T-helper 1 cell treated with Interleukin-12 subunit alpha and Interleukin-12 subunit beta and Interleukin-4 antibody, amounts not matched to agents 30 ng/mL and 1 ng/mL, for 36 hours (primary cell): Measurements from ENCODE around the gene GAST. TPM values are rescaled to one million over a fixed set of nuclear protein-coding genes. Genes with fewer than 3 reads are reported as not detected.

Experiments used
- intact Hi-C: fragments of 100-400 bp; cut with micrococcal nuclease; formaldehyde crosslinking; loops from one replicate; pipeline ENCODE4 v1.15.1; 2024
- total RNA-seq: library from RNA; stranded (reverse); gene quantifications from 2 replicates; pipeline ENCODE4 v1.2.3, GENCODE V29; 2022

The GAST gene
- total RNA-seq, 1 donor from 2014 or later, result not detected

- intact Hi-C loops, result no loop called here
Observed at GRCh38 chr17:41705271-41705991, 6.7 kb upstream of the GAST start.

GRCh38 chr17:41707803-41708669 is 4.1 kb upstream of the GAST start:
- intact Hi-C loops, result no loop called here

GRCh38 chr17:41710472-41711090 is 1.6 kb upstream of the GAST start:
- intact Hi-C loops, result no loop called here

GRCh38 chr17:41717408-41718286 is 5.5 kb downstream of the GAST start:
- intact Hi-C loops, result no loop called here

- intact Hi-C loops, result no loop called here
Observed at GRCh38 chr17:41718287-41718645, 6.1 kb downstream of the GAST start.

- intact Hi-C loops, result no loop called here
Observed at GRCh38 chr17:41722231-41722630, 10.1 kb downstream of the GAST start.

- intact Hi-C loops, result no loop called here
Observed at GRCh38 chr17:41723801-41724475, 11.8 kb downstream of the GAST start.

- intact Hi-C loops, result no loop called here
Observed at GRCh38 chr17:41724476-41725050, 12.4 kb downstream of the GAST start.

GRCh38 chr17:41725134-41725533 is 13.0 kb downstream of the GAST start:
- intact Hi-C loops, result no loop called here

GRCh38 chr17:41728056-41728455 is 15.9 kb downstream of the GAST start:
- intact Hi-C loops, result no loop called here

- intact Hi-C loops, result no loop called here
Observed at GRCh38 chr17:41730479-41730878, 18.3 kb downstream of the GAST start.

- intact Hi-C loops, result no loop called here
Observed at GRCh38 chr17:41731836-41732235, 19.7 kb downstream of the GAST start.

GRCh38 chr17:41733348-41734138 is 21.4 kb downstream of the GAST start:
- intact Hi-C loops, result no loop called here

GRCh38 chr17:41734139-41734948 is 22.2 kb downstream of the GAST start, which contains the start of gene HAP1:
Gene HAP1, minus strand, starts transcription at chr17:41734643. Its CDS starts 9 bp downstream, at chr17:41734634.
- intact Hi-C loops, result no loop called here

GRCh38 chr17:41734949-41735313 is 22.8 kb downstream of the GAST start:
- intact Hi-C loops, result no loop called here

- intact Hi-C loops, result no loop called here
Observed at GRCh38 chr17:41735744-41736143, 23.6 kb downstream of the GAST start.

GRCh38 chr17:41736983-41737679 is 25.0 kb downstream of the GAST start:
- intact Hi-C loops, result no loop called here

- intact Hi-C loops, result loop anchor here (1.0 to 2.0 kb wide), 7 partner anchors 41 to 379 kb away; partner anchors contain the start of genes CNP, JUP and KLHL11
Observed at GRCh38 chr17:41737680-41738023, 25.5 kb downstream of the GAST start.
